ENCODE results near the gene MZT2B. TPM values are rescaled to one million over a fixed set of nuclear protein-coding genes. Genes with fewer than 3 reads are reported as not detected.
"Not testable (repeated sequence)": the region's sequence is repeated elsewhere in the genome, so short reads cannot be mapped to it uniquely, and the experiment has no call there.

MZT2B gene
- total RNA-seq, 1 experiment from 2014 or later: 198 TPM

GRCh38 chr2:130188958-130189357, 6.9 kb downstream of the MZT2B start:
- H3K27me3 Mint-ChIP-seq (ENCODE audit: low read depth); H3K18ac ChIP-seq (ENCODE audit: insufficient read length, low read depth, low read length); H3K4me1 Mint-ChIP-seq; DNase-seq; H3T11ph ChIP-seq (ENCODE audit: low read length); H2AK5ac ChIP-seq (ENCODE audit: insufficient read length, low read length); H2AFZ ChIP-seq (ENCODE audit: low read length); H2BK120ac ChIP-seq (ENCODE audit: low read depth, low read length, poor library complexity, severe bottlenecking); H3K23ac ChIP-seq (ENCODE audit: insufficient read length, low read depth, low read length); H3K14ac ChIP-seq (ENCODE audit: insufficient read depth, low read length); H2BK15ac ChIP-seq (ENCODE audit: low read depth, low read length); H3K79me1 ChIP-seq (ENCODE audit: insufficient read depth, low read depth, low read length, poor library complexity, severe bottlenecking); H2BK5ac ChIP-seq (ENCODE audit: insufficient read length, low read length); H4K5ac ChIP-seq (ENCODE audit: insufficient read length, low read depth, low read length); H3K23me2 ChIP-seq (ENCODE audit: insufficient read length, low read depth, low read length, poor library complexity, severe bottlenecking); H3K9ac ChIP-seq (ENCODE audit: extremely low read depth, insufficient read length, low read length); H2BK20ac ChIP-seq (ENCODE audit: low read depth, low read length, poor library complexity, severe bottlenecking); H3K4me2 ChIP-seq (ENCODE audit: insufficient read depth, insufficient read length, low read length); H3K4ac ChIP-seq (ENCODE audit: low read depth, low read length); H3K4me1 ChIP-seq (ENCODE audit: insufficient read depth, low read length); H3K9me3 Mint-ChIP-seq; H3K79me2 ChIP-seq (ENCODE audit: insufficient read depth, low read length); H2BK12ac ChIP-seq (ENCODE audit: insufficient read length, low read depth, low read length); H3K4me3 Mint-ChIP-seq; H4K20me1 ChIP-seq (ENCODE audit: control insufficient read depth, insufficient read depth, insufficient read length); H3K27ac ChIP-seq (ENCODE audit: insufficient read length, low read depth, low read length); H3K56ac ChIP-seq (ENCODE audit: insufficient read length, low read depth, low read length); H4K8ac ChIP-seq (replicated peaks; ENCODE audit: insufficient read length, low read depth, low read length); H3K27me3 ChIP-seq (ENCODE audit: insufficient read depth, low read length); H4K91ac ChIP-seq (ENCODE audit: insufficient read length, low read depth, low read length); H3K9me3 ChIP-seq (ENCODE audit: control insufficient read depth, low read depth, low read length): not testable (repeated sequence)
- peaks cover 2 to 21% (median 17%) of the 10 kb centered on the region in 3 experiments; a peak in 5 of 7 replicates for H3K36me3 Mint-ChIP-seq (ENCODE audit: insufficient read depth in 1 of 3, low read depth in 3 of 3)
- H3K27ac Mint-ChIP-seq: peak overlapping the region in 1 of 3 experiments; percentile 55; a peak in 2 of 7 replicates
- no CpG with 5 or more reads among the region's 4 CpGs for WGBS (ENCODE audit: extremely low coverage, insufficient read length, low lambda C conversion rate)

All from H9 (cell line).